Neural crest cell (in vitro differentiated cells): ENCODE data around the gene SLC25A21. TPM values are rescaled to one million over a fixed set of nuclear protein-coding genes. Genes with fewer than 3 reads are reported as not detected.

Source experiments
- DNase-seq: peaks from one replicate; pipeline ENCODE4 v3.0.0; 2021; ENCODE audit warnings: low read depth, mixed read lengths, low spot score
- H3K27ac Mint-ChIP-seq: one replicate; pipeline ENCODE4 v1.8.0; 2021; ENCODE audit warnings: mild to moderate bottlenecking, mixed read lengths; ENCODE audit not compliant: unreplicated experiment
- H3K27me3 Mint-ChIP-seq: 2 replicates; pipeline ENCODE4 v1.8.0; 2021; ENCODE audit warnings: low read depth, mild to moderate bottlenecking, mixed read lengths
- H3K36me3 Mint-ChIP-seq: 2 replicates; pipeline ENCODE4 v1.8.0; 2021; ENCODE audit warnings: low read depth, mild to moderate bottlenecking, mixed read lengths
- H3K4me1 Mint-ChIP-seq: 2 replicates; pipeline ENCODE4 v1.8.0; 2021; ENCODE audit warnings: mixed read lengths
- H3K4me3 Mint-ChIP-seq: one replicate; pipeline ENCODE4 v1.8.0; 2021; ENCODE audit warnings: mild to moderate bottlenecking, mixed read lengths
- H3K9me3 Mint-ChIP-seq: 2 replicates; pipeline ENCODE4 v1.8.0; 2021; ENCODE audit warnings: mixed read lengths
- total RNA-seq: library from RNA; stranded (reverse); gene quantifications from 2 replicates; pipeline ENCODE4 v1.2.1, GENCODE V29; 2021
- TF ChIP-seq, protein P1 (sequence below): fragments of 200-600 bp; sonication (generic); conservative IDR thresholded peaks from 2 replicates; pipeline ENCODE4 v1.5.0; 2021; ENCODE audit warnings: antibody characterized with exemption, mild to moderate bottlenecking

The SLC25A21 gene
- total RNA-seq, 1 donor from 2014 or later = 2.2 TPM

DNA sequence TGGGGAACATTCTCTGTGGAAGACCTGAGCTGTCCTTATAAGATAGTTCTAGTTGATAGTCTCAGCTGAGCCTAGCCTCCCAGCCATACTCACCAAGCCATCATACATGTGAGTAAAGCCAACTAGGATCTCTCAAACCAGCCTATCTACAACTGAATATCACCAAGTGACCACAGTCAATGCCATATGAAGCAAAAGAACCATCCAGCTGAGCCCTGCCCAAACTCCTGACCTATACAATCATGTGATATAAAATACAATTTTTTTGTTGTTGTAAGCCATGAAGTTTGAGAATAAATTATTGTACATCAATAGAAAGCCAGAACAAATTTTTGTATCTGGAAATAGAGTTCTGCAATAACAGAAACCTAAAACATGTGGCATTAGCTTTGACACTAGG lies 118.3 kb downstream of the SLC25A21 start:
- H3K4me3 Mint-ChIP-seq = no peak overlapping the region
- no peaks in the 10 kb centered on the region for H3K27me3 Mint-ChIP-seq
- H3K36me3 Mint-ChIP-seq = no peaks in the 10 kb centered on the region
- TF ChIP-seq, protein P1, sequence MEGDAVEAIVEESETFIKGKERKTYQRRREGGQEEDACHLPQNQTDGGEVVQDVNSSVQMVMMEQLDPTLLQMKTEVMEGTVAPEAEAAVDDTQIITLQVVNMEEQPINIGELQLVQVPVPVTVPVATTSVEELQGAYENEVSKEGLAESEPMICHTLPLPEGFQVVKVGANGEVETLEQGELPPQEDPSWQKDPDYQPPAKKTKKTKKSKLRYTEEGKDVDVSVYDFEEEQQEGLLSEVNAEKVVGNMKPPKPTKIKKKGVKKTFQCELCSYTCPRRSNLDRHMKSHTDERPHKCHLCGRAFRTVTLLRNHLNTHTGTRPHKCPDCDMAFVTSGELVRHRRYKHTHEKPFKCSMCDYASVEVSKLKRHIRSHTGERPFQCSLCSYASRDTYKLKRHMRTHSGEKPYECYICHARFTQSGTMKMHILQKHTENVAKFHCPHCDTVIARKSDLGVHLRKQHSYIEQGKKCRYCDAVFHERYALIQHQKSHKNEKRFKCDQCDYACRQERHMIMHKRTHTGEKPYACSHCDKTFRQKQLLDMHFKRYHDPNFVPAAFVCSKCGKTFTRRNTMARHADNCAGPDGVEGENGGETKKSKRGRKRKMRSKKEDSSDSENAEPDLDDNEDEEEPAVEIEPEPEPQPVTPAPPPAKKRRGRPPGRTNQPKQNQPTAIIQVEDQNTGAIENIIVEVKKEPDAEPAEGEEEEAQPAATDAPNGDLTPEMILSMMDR = no peak
- no peak for DNase-seq
- no peaks in the 10 kb centered on the region for H3K4me1 Mint-ChIP-seq
- H3K27ac Mint-ChIP-seq = no peak overlapping the region
- peaks cover 8% of the 10 kb centered on the region for H3K9me3 Mint-ChIP-seq

DNA sequence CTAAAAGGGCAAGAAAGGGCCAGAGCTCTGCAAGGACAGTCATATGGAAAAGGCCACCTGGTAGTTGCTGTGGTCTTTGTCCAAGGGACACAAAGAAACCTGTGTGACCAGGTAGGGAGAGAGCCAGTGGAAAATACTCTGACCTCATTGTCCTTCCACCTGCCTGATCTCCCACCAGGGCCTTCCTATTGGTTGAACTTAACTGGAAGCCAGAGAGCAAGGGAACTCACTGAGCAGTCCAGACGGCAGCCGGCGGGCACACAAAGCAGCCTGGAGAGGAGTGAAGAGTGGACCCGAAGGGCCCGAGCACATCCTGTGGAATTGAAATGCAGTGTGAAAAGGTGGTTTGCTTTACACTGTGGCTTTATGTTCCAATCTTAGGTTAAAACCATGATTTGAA lies 120.7 kb downstream of the SLC25A21 start:
- TF ChIP-seq, protein P1 = no peak
- peaks cover 8% of the 10 kb centered on the region for H3K9me3 Mint-ChIP-seq
- no peaks in the 10 kb centered on the region for H3K36me3 Mint-ChIP-seq
- no peak for DNase-seq
- no peaks in the 10 kb centered on the region for H3K27me3 Mint-ChIP-seq
- no peaks in the 10 kb centered on the region for H3K4me1 Mint-ChIP-seq
- no peak overlapping the region for H3K4me3 Mint-ChIP-seq
- no peak overlapping the region for H3K27ac Mint-ChIP-seq

DNA sequence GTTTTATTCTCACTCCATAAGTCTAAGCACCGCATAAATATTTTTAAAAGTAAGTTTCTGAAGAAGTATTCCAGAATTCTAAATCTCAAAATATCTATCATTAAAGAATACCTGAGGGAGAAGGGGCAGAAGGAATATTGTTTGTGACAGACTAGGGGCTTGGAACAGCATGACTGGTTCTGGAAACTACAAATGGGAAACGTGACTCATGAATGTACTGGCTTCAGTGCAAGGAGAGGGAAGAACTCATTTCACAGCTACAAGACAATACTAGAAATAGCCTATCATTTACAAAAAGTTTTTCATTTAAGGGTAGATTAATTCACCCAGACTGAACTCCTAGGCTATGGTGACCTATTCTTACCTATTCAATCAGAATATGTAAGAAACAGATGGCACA lies 121.3 kb downstream of the SLC25A21 start:
- TF ChIP-seq, protein P1 = no peak
- no peaks in the 10 kb centered on the region for H3K4me1 Mint-ChIP-seq
- DNase-seq = no peak
- H3K4me3 Mint-ChIP-seq = no peak overlapping the region
- H3K27me3 Mint-ChIP-seq = no peaks in the 10 kb centered on the region
- H3K9me3 Mint-ChIP-seq = peaks cover 8% of the 10 kb centered on the region
- H3K36me3 Mint-ChIP-seq = no peaks in the 10 kb centered on the region
- H3K27ac Mint-ChIP-seq = no peak overlapping the region

DNA sequence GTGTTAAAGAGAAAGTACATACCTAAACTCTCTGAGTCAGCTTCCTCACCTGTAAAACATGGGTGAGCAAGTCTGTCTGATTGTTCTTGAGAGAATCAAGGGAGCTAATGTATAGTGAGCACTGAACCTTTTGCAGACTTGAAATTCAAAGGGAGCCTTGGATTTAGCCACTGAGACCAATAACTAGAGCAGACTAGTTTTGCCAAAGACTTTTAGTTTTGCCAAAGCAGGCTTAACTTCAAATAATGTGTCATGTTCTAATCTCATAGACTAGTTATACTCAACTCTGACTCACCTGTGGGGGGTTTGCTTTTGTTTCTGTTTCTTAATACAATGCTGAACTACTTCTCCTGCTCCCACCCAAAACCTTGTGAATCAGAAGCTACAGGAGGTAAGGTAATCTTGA lies 123.7 kb downstream of the SLC25A21 start:
- DNase-seq = no peak
- Mint-ChIP-seq H3K4me3 (no peak overlapping the region), H3K27ac (no peak overlapping the region), H3K4me1 (no peaks in the 10 kb centered on the region), H3K27me3 (peaks cover 5% of the 10 kb centered on the region), H3K36me3 (no peaks in the 10 kb centered on the region), H3K9me3 (no peaks in the 10 kb centered on the region)
- TF ChIP-seq, protein P1 = no peak

DNA sequence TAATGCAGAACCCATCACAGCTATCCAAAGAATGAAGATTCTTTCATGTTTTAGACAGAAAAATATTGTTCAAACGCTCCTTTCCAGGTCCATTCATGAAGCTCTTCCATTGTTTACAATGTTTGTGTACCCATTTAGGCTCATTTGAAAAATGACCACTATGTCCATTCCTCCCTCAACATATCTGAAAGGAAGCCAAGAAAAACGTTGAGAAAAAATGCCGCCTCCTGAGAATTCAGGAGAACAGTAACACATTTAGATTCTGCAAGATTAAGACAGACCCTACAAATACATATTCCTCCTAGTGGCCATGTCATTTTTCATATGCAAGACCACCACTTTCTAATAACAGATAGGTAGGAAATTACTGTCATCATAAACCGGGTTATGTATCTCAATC lies 124.4 kb downstream of the SLC25A21 start:
- DNase-seq = no peak
- Mint-ChIP-seq H3K36me3 (no peaks in the 10 kb centered on the region), H3K4me1 (no peaks in the 10 kb centered on the region), H3K4me3 (no peak overlapping the region), H3K9me3 (no peaks in the 10 kb centered on the region), H3K27ac (no peak overlapping the region), H3K27me3 (peaks cover 9% of the 10 kb centered on the region)
- TF ChIP-seq, protein P1 = no peak

DNA sequence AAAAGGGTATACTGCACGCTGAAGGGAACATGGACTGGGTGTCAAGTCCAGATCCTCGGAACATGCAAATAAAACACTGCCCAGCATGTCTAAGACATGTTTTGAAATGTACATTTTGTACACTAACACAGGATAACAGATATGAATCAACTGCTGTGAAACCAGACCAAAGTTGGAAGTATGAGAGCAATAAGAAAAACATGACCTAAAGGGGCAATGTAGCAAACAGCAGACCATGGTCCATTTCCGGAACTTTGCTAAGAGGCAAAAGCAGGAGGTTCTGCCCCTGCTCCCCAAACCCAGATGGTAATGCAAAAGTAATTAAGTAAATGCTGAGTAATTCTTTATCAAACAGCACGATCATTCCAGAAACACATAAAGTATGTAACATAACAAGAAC lies 125.2 kb downstream of the SLC25A21 start:
- DNase-seq = no peak
- Mint-ChIP-seq H3K4me3 (no peak overlapping the region), H3K36me3 (no peaks in the 10 kb centered on the region), H3K27me3 (peaks cover 12% of the 10 kb centered on the region), H3K4me1 (no peaks in the 10 kb centered on the region), H3K27ac (no peak overlapping the region), H3K9me3 (no peaks in the 10 kb centered on the region)
- TF ChIP-seq, protein P1 = no peak
